Measurements from ENCODE around the gene PRIMA1.

PRIMA1 gene

GRCh38 chr14:93708311-93708734 lies 80.0 kb downstream of the PRIMA1 start:
- no peak for DNase-seq

- DNase-seq, result no peak
Measured at GRCh38 chr14:93707475-93707874, 80.8 kb downstream of the PRIMA1 start.

DNA sequence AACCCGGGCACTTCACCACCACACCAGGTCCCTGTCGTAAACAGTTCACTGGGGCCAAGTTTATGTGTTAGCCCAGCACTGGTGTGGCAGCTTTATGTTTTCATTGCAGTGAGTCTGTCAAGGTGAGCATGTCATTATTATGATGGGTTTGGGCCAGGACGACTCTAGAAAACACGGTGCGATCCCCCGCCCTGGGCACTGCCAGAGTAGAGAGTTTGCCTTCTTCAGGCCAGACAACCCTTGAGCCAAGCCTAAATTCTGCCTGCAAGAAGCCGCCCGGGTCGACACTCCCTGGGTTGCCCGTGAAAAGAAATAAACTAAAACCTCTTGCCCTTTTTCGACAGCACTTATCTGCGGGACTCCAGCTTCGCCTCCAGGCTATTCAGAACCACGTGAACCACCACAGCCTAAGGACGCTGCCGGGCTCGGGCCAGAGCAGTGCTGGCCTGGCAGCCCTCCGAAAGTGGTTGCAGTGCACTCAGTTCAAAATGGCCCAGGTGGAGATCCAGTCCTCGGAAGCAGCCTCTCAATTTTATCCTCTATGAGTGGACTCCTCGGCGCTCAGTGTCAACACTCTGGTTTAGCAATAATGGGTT lies 81.8 kb downstream of the PRIMA1 start:
- DNase-seq, result no peak

DNA sequence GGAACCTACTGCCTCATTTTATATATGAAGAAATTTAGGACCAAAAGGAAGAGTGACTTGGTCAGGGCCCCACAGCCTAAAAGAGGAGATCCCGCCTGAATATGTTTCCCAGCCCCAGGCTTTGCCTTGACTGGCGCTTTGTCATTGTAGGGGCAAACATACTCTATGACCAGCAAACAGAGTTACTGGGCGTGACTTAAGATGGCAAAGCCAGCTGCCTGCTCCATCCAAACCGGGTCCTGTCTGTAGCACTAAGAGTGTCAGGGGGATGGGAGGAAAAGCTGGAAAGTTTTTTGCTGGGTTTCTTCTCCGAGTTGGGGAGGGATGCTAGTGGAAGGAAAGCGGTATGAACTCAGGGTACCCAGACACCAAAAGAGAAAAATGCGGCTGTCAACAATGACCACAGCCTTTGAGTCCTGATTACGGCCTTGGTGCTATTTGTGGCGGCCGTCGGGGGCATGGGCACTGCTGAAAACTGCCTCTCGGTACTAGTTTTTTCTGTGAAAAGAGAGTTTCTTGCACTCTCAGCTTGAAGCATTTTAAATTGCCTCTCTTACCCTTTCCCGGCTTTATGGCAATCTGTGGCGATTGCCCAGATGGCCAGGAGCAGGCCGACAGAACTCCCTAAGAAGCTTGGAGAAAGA lies 82.7 kb downstream of the PRIMA1 start:
- no peak for DNase-seq

GRCh38 chr14:93703941-93704340 lies 84.3 kb downstream of the PRIMA1 start:
- DNase-seq, result no peak

GRCh38 chr14:93702946-93703345 lies 85.3 kb downstream of the PRIMA1 start:
- no peak for DNase-seq

DNA sequence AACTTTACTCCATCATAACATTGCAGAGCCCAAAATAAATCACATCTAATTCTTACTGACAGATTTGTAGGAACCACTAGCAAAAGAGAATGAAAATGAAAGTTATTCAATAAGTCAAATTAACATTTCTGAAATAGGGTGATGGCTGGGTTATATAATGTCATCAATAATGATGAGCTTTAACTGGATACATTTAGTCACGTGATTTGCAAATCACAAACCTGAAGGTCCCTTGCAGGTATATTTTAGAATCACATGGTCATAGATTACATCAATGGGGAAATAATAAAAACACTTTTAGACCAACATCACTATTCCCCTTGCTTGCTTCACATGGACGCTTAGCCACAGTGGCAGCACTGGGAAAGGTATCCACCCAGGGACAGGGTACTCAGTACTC lies 86.7 kb downstream of the PRIMA1 start:
- DNase-seq, result no peak

- DNase-seq, result no peak
Measured at GRCh38 chr14:93700928-93701327, 87.4 kb downstream of the PRIMA1 start.

GRCh38 chr14:93693914-93694313 lies 94.4 kb downstream of the PRIMA1 start:
- DNase-seq, result no peak

- no peak for DNase-seq
Measured at GRCh38 chr14:93691042-93691780, 97.1 kb downstream of the PRIMA1 start.

- no peak for DNase-seq
Measured at GRCh38 chr14:93690146-93690545, 98.1 kb downstream of the PRIMA1 start.

- DNase-seq, result no peak
Measured at GRCh38 chr14:93688820-93689219, 99.5 kb downstream of the PRIMA1 start.

DNA sequence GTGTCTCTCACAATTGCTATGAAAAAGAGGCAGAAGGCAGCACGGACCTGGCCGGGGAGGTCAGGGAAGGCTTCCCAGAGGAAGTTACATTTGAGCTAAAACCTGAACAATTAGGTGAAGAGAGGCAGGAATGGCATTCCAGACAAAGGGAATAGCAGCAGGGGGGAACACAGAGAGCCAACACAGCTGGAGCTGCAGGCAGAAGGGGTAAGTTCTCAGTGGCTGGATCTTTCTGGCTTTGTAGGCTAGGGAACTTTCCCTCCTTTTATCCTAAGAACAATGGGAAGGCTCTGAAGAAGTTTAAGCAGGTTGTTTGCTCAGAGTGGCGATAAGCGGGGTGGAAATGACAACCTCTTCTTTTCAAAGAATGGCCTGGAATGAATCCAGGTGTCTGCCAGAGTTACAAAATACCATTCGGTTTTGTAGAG lies 100.0 kb downstream of the PRIMA1 start:
- no peak for DNase-seq

- DNase-seq, result no peak
Measured at GRCh38 chr14:93686268-93686667, 102.0 kb downstream of the PRIMA1 start.

DNA sequence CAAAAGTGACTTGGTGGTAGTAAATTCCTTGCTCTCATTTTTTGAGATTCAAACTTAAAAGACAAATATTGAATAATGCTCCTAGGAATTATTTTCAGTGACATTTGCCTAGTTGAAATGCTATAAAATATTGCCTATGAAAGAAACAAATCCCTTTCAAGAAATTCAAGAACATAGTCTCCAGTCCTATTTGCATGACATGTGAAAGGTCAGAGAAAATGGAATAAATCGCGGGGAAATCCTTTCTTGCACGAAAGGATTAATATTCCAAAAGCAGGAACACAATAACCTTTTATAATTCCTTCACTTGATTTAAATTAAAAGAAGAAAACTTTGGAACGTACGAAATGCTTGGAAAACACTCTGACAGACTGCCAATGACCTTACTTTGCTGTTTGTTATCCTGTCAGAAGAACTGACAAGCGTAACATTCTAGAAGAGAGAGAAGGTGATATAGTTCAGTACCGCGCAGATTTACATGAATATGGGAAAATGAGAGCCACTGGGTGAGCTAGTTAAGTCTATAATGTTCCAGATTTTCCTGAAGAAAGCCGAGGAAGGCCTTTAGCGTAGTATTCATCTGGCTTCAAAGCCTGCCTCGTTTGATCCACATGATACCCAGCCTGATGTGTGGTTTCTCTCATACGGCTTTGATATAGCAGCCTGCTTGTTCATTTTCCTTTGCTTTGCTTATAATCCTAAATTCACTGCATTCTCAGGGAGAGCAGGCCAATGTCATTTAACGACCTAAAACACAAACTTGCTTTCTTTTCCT lies 103.0 kb downstream of the PRIMA1 start:
- DNase-seq, result no peak

DNA sequence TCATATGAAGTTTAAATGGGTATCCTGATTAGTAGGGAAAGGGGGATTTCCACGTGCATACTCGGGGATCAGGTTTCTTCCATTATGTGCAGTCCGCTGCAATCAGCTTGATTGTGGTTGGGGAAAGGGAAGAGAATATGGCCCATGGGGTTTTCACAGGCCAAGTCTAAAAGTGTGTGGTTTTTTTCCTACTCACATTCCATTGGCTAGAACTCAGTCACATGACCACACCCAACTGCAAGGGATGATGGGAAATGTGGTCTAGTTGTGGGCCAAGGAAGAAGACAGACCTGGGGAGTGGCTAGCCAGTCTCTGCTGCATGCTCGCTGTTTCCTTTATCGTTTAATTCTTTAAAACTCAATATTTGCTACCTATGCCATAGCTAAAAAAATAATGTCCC lies 105.1 kb downstream of the PRIMA1 start:
- DNase-seq, result peak; percentile 3

- DNase-seq, result no peak
Measured at GRCh38 chr14:93682459-93682858, 105.8 kb downstream of the PRIMA1 start.

DNA sequence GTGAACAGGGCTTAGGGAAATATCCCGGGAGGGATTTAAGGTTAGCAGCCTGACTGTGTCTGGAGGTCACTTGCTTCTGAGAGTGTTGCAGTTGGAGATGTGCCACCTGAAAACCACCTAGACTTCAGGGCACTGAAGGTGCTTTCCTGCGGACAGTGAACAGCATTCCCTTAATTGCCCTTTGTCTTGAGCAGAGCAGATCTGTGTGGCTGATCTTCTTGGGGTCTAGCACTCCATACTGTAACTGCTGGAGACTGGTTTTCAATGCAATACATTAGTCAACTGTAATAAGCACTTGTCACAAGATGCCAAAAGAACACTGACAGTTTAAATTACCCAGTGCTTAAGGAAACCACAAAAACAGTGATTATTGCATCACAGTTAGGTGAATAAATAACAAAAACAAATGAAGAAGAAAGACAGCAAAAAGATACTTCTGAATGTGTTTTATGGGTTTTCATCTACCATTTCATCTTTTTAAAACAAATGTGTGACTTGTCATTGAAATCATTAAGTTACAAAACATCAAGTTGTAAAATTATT lies 111.8 kb downstream of the PRIMA1 start:
- DNase-seq, result no peak

DNA sequence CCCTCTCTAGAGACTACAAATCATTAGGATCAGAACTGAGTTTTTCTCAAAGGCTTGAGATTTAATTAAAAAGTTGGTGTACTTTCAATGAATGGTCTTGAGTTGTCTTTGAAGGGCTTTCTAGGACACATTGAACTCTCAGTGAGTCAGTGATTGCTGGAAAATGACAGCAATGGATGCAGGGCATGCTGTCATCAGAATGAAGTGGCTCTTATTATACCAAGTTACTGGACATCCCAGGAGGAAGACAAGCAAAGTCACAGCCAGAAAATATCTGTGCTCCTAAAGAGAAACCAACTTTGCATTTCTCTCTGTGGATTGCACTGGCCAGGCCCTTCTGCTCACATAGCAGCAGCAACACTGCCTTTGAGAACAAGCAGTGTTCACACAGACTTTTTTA lies 112.6 kb downstream of the PRIMA1 start:
- no peak for DNase-seq

DNA sequence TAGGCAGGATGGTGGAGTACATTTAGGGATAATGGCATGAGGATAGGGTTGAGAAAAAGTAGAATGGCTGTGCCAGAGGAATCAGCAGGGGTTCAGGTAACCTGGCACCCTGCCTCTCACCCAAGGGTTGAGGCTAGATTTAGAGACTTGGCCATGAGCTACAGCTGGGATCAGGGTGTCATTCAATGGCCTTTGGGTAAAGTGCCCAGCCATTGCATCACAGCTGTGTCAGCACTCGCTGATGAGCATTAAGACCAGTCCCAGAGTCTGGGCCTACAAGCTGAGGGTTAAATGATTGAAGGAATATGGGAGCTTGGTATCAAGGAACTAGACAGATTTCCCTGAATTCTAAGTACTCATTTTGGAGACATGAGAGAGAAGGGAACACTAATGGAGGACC lies 113.9 kb downstream of the PRIMA1 start:
- DNase-seq, result no peak

DNA sequence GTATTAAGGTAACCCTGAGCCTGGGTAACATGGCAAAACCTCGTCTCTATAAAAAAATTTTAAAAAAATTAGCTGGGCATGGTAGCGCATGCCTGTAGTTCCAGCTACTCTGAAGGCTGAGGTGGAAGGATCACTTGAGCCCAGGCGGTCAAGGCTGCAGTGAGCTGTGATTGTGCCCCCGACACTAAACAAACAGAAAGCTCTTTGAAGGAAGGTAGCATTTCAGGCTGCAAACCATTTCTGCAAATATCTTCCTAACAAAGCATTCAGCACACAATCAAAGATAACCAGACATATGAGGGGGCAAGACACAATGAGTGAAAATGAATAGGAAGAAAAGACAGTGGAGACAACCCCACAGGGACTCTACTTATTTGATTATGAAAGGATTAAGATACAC lies 118.7 kb downstream of the PRIMA1 start:
- no peak for DNase-seq

All from stimulated activated CD4-positive, alpha-beta T cell treated with anti-CD3 and anti-CD28 coated beads, Interleukin-15, amount 100 ng/mL, for 24 hours (primary cell).